Stimulated activated CD4-positive, alpha-beta T cell treated with anti-CD3 and anti-CD28 coated beads, Interleukin-4, amount 100 ng/mL, for 48 hours (primary cell): Measurements from ENCODE around the gene GPBP1L1.

Source experiments
- DNase-seq, 2 donors: peaks; one replicate each; pipeline ENCODE4 v3.0.0-alpha.2; 2020; ENCODE audit warnings: low read depth in 2 of 2

Gene GPBP1L1

GRCh38 chr1:45589861-45590260 is 96.5 kb downstream of the GPBP1L1 start:
- no peak for DNase-seq

- no peak for DNase-seq
These were observed 99.6 kb downstream of the GPBP1L1 start for GRCh38 chr1:45586769-45587168.

DNA sequence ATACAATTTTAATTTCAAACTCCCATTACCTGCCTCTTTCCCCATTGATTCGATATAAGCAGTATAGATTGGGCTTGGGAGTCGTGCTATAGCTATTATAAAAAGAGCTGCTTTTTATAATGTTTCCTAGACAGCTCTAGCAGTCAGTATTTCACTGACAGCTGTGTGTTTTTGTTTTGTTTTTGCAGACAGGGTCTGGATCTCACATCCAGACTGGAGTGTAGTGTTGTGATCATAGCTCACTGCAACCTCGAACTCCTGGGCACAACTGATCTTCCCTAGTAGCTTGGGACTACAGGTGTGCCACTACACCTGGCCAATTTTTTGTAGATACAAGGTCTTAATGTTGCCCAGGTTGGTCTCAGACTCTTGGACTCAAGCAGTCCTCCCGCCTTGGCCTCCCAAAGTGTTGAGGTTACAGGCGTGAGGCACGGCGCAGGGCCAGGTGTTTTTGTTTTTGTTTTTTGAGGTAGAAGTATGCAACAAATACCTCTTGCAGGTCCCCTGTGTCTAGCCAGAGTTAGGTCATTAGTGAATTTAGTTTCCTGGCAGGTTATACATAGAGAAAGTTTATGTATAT is 100.7 kb downstream of the GPBP1L1 start:
- DNase-seq, result no peak

DNA sequence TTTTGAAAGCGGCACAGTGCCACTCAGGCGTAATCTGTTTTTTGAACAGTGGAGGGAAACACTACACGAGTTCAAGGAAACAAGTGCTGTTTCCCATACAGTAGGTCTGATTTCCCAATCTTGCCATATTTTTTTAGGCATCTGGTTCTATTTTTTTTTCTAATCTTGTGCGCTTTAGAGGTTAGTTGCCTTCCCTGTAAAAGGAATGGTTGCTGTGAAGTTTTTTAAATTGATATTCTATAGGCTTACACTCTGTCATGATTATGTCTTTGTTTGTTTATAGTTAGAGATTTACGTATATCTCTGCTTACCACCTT is 101.3 kb downstream of the GPBP1L1 start:
- no peak for DNase-seq

GRCh38 chr1:45584351-45585109 is 101.8 kb downstream of the GPBP1L1 start:
- DNase-seq, result peak; percentile 85 to 87

DNA sequence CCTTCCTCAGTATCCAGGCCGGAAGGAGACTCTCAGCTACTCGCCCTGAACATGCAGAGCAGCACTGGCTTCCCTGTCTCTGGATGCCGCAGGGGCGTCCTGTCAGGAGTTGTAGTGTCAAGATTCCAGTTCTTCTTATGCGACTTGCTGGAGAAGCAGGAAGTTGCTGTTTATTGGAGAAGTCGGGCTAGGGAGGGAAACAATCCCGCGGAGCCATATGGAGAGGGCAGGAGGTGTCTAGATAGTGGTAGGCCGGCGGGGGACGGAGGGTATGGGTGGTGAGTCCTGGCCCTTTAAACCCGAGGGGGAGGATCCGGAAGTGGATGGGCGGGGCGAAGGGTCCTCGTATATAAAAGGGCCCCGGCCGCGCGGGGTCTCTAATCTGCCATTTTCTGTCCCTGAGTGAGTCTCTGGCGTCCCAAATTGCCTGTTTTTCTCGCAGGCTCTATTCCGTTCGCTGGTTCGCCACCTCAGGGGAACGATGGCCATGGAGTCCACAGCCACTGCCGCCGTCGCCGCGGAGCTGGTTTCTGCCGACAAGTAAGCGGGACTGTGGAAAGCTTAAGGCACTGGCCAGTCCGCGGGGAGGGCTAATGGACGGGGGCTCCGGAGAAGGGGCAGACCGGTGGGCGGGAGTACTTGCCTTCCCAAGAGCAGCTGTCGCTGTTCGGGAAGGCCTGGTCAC is 102.5 kb downstream of the GPBP1L1 start, which contains the start of gene NASP:
NASP (plus strand) TSS at position 376 of the 685 bp plus-strand sequence; CDS start at position 482, 106 bp downstream.
- peak; percentile 83 to 93 for DNase-seq

- peak; percentile 87 to 93 for DNase-seq
These were observed 103.1 kb downstream of the GPBP1L1 start for GRCh38 chr1:45583264-45583665.
